Small intestine (tissue), 7 donors: ENCODE data around the gene CNGA1. TPM values are rescaled to one million over a fixed set of nuclear protein-coding genes. Genes with fewer than 3 reads are reported as not detected.
A peak's percentile ranks its signal among the peaks of the same experiment; 100 is the strongest.
"Not testable (repeated sequence)": the region's sequence is repeated elsewhere in the genome, so short reads cannot be mapped to it uniquely, and the experiment has no call there.

Experiments
- DNase-seq, 2 donors: peaks; one replicate each; pipeline versions ENCODE4 v3.0.0 to v3.0.0-alpha.2; 2013
- FAIRE-seq: peaks from 2 replicates; lab custom pipeline; 2012; peaks lifted over from hg19 to GRCh38; lab: Jason Lieb, UNC
- H3K27ac ChIP-seq, 3 donors: one replicate each; pipeline ENCODE4 v1.5.1; 2013; ENCODE audit warnings: low read length in 2 of 3, mild to moderate bottlenecking in 2 of 3, control low read depth in 1 of 3, inconsistent platforms in 1 of 3, low read depth in 1 of 3, moderate library complexity in 1 of 3
- H3K27me3 ChIP-seq, 3 donors: one replicate each; pipeline ENCODE4 v1.6.1; 2013; ENCODE audit warnings: low read length in 3 of 3, inconsistent platforms in 1 of 3; ENCODE audit not compliant: control insufficient read depth in 3 of 3, insufficient read depth in 3 of 3
- H3K36me3 ChIP-seq, 3 donors: one replicate each; pipeline ENCODE4 v1.6.1; 2013; ENCODE audit warnings: low read length in 3 of 3, inconsistent platforms in 1 of 3, low read depth in 1 of 3, mild to moderate bottlenecking in 1 of 3, moderate library complexity in 1 of 3; ENCODE audit not compliant: control insufficient read depth in 3 of 3, insufficient read depth in 2 of 3
- H3K4me1 ChIP-seq, 3 donors: one replicate each; pipeline ENCODE4 v1.6.1; 2013; ENCODE audit warnings: low read length in 2 of 3, inconsistent platforms in 1 of 3, low read depth in 1 of 3, mild to moderate bottlenecking in 1 of 3, moderate library complexity in 1 of 3; ENCODE audit not compliant: control insufficient read depth in 3 of 3, insufficient read depth in 2 of 3
- H3K4me3 ChIP-seq, 3 donors: one replicate each; pipeline ENCODE4 v1.5.1; 2013; ENCODE audit warnings: low read length in 3 of 3, control low read depth in 1 of 3, inconsistent platforms in 1 of 3, low read depth in 1 of 3, mild to moderate bottlenecking in 1 of 3, moderate library complexity in 1 of 3
- H3K9me3 ChIP-seq, 2 donors: one replicate each; pipeline ENCODE4 v1.6.1; 2013; ENCODE audit warnings: low read depth in 1 of 2, low read length in 1 of 2; ENCODE audit not compliant: control insufficient read depth in 2 of 2, insufficient read depth in 1 of 2
- WGBS, 3 donors: extraction: QIAGEN DNeasy Blood & Tissue Kit; methylation state at CpG; one replicate each; pipeline ENCODE4 v1.1.7; 2013; 5-methylcytosine and 5-hydroxymethylcytosine counted together
- polyA plus RNA-seq, 4 donors: library from polyadenylated mRNA; stranded (reverse) in 3 of 4; unstranded in 1 of 4; fragments of 200-250 nt in 3 of 4; fragments of 120-200 nt in 1 of 4; gene quantifications; one replicate each; pipeline versions ENCODE4 v1.2.1 to v1.2.3, GENCODE V29; 2013
- donor health status: healthy with polysubstance abuse.
- donor health status: control.
- donor health status: control.
- donor health status: Bipolar disorder and iron deficiency.
- donor health status: healthy.

CNGA1 gene
- polyA plus RNA-seq, 4 donors = 1.4 to 10.5 (median 6.1) TPM

GRCh38 chr4:47926667-47927258, 89.7 kb downstream of the CNGA1 start:
- WGBS, 3 donors = 6 to 8% (median 7%) methylated on average over 15 of the region's 15 CpGs
- H3K27ac ChIP-seq = peak overlapping the region in 1 of 3 donors; percentile 62

GRCh38 chr4:47923261-47923608, 93.2 kb downstream of the CNGA1 start:
- H3K4me3 ChIP-seq, DNase-seq, H3K27me3 ChIP-seq, H3K4me1 ChIP-seq, H3K36me3 ChIP-seq, H3K27ac ChIP-seq, H3K9me3 ChIP-seq, FAIRE-seq: not testable (repeated sequence)
- 65 to 86% (median 72%) methylated on average over 8 of the region's 8 CpGs for WGBS, 3 donors

More at GRCh38 chr4:47926667-47927258, 89.7 kb downstream of the CNGA1 start:
- Histone ChIP-seq H3K9me3 (no peaks in the 10 kb centered on the region), H3K4me3 (peak overlapping the region in 1 of 3 donors; percentile 37), H3K27me3 (no peaks in the 10 kb centered on the region), H3K36me3 (no peaks in the 10 kb centered on the region), H3K4me1 (peaks cover 0 to 8% (median 0%) of the 10 kb centered on the region in 3 donors)
- DNase-seq (peak; percentile 80 to 86), FAIRE-seq (no peak)

- not testable (repeated sequence) for FAIRE-seq, H3K4me3 ChIP-seq, H3K9me3 ChIP-seq, H3K4me1 ChIP-seq, H3K27ac ChIP-seq, DNase-seq, H3K36me3 ChIP-seq, H3K27me3 ChIP-seq
- WGBS, 3 donors = 71 to 83% (median 78%) methylated on average over 17 of the region's 17 CpGs
These were observed 93.8 kb downstream of the CNGA1 start for GRCh38 chr4:47922436-47923260.

GRCh38 chr4:47917163-47917562, 99.3 kb downstream of the CNGA1 start:
- 96 to 100% (median 98%) methylated on average over 1 of the region's 1 CpG for WGBS, 3 donors
- DNase-seq, H3K4me3 ChIP-seq, H3K27me3 ChIP-seq, FAIRE-seq, H3K9me3 ChIP-seq, H3K4me1 ChIP-seq, H3K36me3 ChIP-seq, H3K27ac ChIP-seq: not testable (repeated sequence)

GRCh38 chr4:47915378-47915777, 101.1 kb downstream of the CNGA1 start:
- Histone ChIP-seq H3K27ac (no peak overlapping the region), H3K4me1 (peaks cover 0 to 3% (median 3%) of the 10 kb centered on the region in 3 donors), H3K9me3 (no peaks in the 10 kb centered on the region), H3K36me3 (peaks cover 0 to 3% (median 0%) of the 10 kb centered on the region in 3 donors), H3K27me3 (no peaks in the 10 kb centered on the region), H3K4me3 (no peak overlapping the region)
- DNase-seq (no peak), FAIRE-seq (no peak)
- WGBS, 3 donors = 23 to 43% (median 37%) methylated on average over 3 of the region's 3 CpGs

GRCh38 chr4:47914926-47915237, 101.6 kb downstream of the CNGA1 start:
- Histone ChIP-seq H3K27ac (no peak overlapping the region), H3K27me3 (no peaks in the 10 kb centered on the region), H3K36me3 (peaks cover 0 to 8% (median 0%) of the 10 kb centered on the region in 3 donors), H3K4me1 (peaks cover 0 to 3% (median 3%) of the 10 kb centered on the region in 3 donors), H3K9me3 (no peaks in the 10 kb centered on the region), H3K4me3 (peak overlapping the region; percentile 32 to 73 (median 66))
- 1 to 4% (median 2%) methylated on average over 6 of the region's 6 CpGs for WGBS, 3 donors
- FAIRE-seq (no peak), DNase-seq (no peak)

- no peaks in the 10 kb centered on the region for H3K27me3 ChIP-seq
- peaks cover 0 to 8% (median 0%) of the 10 kb centered on the region in 3 donors for H3K36me3 ChIP-seq
- DNase-seq (peak; percentile 98 to 99), FAIRE-seq (no peak)
- H3K9me3 ChIP-seq = no peaks in the 10 kb centered on the region
- H3K4me1 ChIP-seq = peaks cover 0 to 3% (median 3%) of the 10 kb centered on the region in 3 donors
- peak within 1 kb of the TSS; percentile 72 to 90 (median 84) for H3K27ac ChIP-seq
- peak within 1 kb of the TSS; percentile 66 to 82 (median 73) for H3K4me3 ChIP-seq
- 0% methylated on average over 51 to 54 of the region's 55 CpGs for WGBS, 3 donors
These were observed 102.1 kb downstream of the CNGA1 start, which contains the start of gene NFXL1 for GRCh38 chr4:47914220-47914925. Gene NFXL1 (minus strand): TSS chr4:47914583. CDS start chr4:47914203, 380 bp downstream.

GRCh38 chr4:47913861-47914219, 102.6 kb downstream of the CNGA1 start:
- FAIRE-seq = no peak
- Histone ChIP-seq H3K4me3 (peak overlapping the region; percentile 66 to 82 (median 73)), H3K9me3 (no peaks in the 10 kb centered on the region), H3K27me3 (no peaks in the 10 kb centered on the region), H3K36me3 (peaks cover 0 to 8% (median 2%) of the 10 kb centered on the region in 3 donors), H3K27ac (peak overlapping the region; percentile 72 to 90 (median 84)), H3K4me1 (peaks cover 0 to 3% (median 3%) of the 10 kb centered on the region in 3 donors)
- WGBS, 3 donors = 0% methylated on average over 23 to 29 of the region's 29 CpGs
- DNase-seq = peak in 1 of 2 donors; percentile 44
